GM12865 (cell line): Measurements from ENCODE around the gene RIPK3.

Source experiments
- DNase-seq: peaks from one replicate; pipeline ENCODE4 v3.0.0; 2010; ENCODE audit warnings: low read depth
- H3K4me3 ChIP-seq: 2 replicates; pipeline ENCODE4 v1.5.1; 2011; ENCODE audit warnings: mild to moderate bottlenecking, low read depth, low read length, control low read depth
- TF ChIP-seq, protein P1 (sequence below): IDR thresholded peaks from 2 replicates; pipeline ENCODE4 v1.5.1; 2011; ENCODE audit warnings: low read length, control low read depth, low read depth, inconsistent platforms; ENCODE audit not compliant: insufficient read depth; ENCODE audit errors: missing control alignments

Gene RIPK3

DNA sequence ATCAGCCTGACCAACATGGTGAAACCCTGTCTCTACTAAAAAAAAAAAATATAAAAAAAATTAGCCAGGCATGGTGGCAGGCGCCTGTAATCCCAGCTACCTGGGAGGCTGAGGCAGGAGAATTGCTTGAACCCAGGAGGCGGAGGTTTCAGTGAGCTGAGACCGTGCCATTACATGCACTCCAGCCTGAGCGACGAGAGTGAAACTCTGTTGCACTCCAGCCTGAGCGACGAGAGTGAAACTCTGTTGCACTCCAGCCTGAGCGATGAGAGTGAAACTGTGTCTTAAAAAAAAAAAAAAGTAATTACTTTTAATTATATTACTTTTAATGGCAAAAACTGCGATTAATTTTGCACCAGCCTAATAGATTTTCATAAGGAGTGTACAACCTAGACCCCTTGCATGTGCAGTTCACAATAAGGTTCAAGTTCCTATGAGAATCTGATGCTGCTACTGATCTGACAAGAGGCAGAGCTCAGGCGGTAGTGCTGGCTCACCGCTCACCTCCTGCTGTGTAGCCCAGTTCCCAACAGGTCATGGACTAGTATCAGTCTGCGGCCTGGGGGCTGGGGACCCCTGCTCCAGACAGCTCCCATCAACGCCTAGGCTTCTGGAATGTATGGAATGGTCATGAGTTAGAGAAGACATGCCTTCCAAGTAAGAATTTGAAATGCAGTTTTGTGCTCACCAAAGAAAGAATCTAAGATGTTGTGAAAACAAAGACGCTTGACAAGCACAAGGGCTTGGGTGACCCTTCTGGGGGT, 18.4 kb downstream of the RIPK3 start:
- no peak overlapping the region for H3K4me3 ChIP-seq
- no peak for DNase-seq
- TF ChIP-seq, protein P1, sequence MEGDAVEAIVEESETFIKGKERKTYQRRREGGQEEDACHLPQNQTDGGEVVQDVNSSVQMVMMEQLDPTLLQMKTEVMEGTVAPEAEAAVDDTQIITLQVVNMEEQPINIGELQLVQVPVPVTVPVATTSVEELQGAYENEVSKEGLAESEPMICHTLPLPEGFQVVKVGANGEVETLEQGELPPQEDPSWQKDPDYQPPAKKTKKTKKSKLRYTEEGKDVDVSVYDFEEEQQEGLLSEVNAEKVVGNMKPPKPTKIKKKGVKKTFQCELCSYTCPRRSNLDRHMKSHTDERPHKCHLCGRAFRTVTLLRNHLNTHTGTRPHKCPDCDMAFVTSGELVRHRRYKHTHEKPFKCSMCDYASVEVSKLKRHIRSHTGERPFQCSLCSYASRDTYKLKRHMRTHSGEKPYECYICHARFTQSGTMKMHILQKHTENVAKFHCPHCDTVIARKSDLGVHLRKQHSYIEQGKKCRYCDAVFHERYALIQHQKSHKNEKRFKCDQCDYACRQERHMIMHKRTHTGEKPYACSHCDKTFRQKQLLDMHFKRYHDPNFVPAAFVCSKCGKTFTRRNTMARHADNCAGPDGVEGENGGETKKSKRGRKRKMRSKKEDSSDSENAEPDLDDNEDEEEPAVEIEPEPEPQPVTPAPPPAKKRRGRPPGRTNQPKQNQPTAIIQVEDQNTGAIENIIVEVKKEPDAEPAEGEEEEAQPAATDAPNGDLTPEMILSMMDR = no peak

GRCh38 chr14:24317141-24317928, 22.5 kb downstream of the RIPK3 start:
- TF ChIP-seq, protein P1 = no peak
- no peak overlapping the region for H3K4me3 ChIP-seq
- no peak for DNase-seq

GRCh38 chr14:24316597-24316950, 23.2 kb downstream of the RIPK3 start:
- TF ChIP-seq, protein P1 = no peak
- DNase-seq = no peak
- H3K4me3 ChIP-seq = no peak overlapping the region

DNA sequence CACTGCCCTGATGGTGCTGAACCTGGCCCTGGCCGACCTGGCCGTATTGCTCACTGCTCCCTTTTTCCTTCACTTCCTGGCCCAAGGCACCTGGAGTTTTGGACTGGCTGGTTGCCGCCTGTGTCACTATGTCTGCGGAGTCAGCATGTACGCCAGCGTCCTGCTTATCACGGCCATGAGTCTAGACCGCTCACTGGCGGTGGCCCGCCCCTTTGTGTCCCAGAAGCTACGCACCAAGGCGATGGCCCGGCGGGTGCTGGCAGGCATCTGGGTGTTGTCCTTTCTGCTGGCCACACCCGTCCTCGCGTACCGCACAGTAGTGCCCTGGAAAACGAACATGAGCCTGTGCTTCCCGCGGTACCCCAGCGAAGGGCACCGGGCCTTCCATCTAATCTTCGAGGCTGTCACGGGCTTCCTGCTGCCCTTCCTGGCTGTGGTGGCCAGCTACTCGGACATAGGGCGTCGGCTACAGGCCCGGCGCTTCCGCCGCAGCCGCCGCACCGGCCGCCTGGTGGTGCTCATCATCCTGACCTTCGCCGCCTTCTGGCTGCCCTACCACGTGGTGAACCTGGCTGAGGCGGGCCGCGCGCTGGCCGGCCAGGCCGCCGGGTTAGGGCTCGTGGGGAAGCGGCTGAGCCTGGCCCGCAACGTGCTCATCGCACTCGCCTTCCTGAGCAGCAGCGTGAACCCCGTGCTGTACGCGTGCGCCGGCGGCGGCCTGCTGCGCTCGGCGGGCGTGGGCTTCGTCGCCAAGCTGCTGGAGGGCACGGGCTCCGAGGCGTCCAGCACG, 23.8 kb downstream of the RIPK3 start:
- DNase-seq = no peak
- no peak overlapping the region for H3K4me3 ChIP-seq
- TF ChIP-seq, protein P1 = no peak

DNA sequence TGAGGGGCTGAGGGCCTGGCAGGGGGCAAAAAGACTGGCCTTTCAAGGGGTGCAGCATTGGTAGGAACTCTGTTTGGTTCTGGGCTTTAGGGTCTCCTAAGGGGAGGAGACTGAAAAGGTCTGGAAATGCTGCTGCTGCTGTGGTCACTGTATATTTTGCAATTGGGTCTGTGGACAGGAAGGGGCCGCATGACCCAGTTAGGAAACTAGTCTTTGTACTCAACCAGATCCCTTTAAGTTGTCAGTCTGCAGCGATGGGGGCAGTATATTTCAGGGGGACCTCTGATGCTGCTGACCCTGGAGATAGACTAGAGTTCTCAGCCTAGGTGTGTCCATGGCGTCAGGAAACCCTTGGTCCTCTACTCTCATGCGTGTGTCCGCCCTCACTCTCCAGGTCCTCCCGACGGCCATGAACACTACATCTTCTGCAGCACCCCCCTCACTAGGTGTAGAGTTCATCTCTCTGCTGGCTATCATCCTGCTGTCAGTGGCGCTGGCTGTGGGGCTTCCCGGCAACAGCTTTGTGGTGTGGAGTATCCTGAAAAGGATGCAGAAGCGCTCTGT, 24.5 kb downstream of the RIPK3 start:
- DNase-seq = no peak
- no peak overlapping the region for H3K4me3 ChIP-seq
- TF ChIP-seq, protein P1 = no peak

DNA sequence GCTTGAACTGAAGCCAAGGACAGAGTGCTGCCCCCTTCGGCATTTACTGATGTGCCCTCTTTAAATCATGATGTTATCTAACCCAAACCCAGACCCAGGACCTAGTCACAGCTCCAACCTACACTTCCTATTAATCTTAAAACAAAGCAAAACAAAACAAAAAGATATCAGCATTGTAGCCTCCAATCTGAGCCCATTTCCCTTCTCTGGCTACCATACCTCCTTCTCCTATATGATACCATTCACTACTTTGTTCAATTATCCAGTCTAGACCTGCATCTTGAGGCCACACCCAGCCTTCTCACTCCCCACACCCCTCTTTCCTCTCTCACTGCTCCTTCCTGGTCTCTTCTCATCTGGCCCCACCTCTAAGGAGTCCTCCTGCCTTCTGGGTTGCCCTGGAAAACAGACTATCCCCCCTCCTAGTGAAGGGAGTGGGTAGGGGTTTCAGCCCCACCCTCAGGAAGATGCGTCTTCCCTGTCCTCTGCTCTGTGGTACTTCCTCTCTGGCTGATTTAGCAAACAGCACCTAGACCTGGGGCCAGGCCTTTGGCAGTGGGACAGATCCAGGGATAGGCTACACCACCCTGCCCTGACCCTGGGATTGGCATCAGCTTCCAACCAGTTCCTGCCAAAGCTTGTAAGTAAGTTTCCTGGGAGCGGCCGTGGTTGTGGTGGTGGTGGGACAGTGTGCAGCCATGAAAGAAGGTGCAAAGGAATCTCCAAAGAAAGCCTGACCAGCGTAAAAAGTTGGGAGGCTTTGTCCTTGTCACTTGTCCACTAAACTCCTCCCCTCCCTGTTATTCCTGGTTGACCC, 25.2 kb downstream of the RIPK3 start:
- no peak for DNase-seq
- no peak overlapping the region for H3K4me3 ChIP-seq
- TF ChIP-seq, protein P1 = no peak
